Heart left ventricle (tissue), 16 donors: ENCODE data around the gene HBA2. TPM values are rescaled to one million over a fixed set of nuclear protein-coding genes. Genes with fewer than 3 reads are reported as not detected.
"Not testable (repeated sequence)": the region's sequence is repeated elsewhere in the genome, so short reads cannot be mapped to it uniquely, and the experiment has no call there.

Source experiments
- ATAC-seq, 4 donors: fragments of 200-7000 bp; cut with Tn5 transposase; one replicate each; pipeline ENCODE4 v1.9.1; 2020 to 2022; ENCODE audit warnings: moderate library complexity in 4 of 4, mild to moderate bottlenecking in 3 of 4, moderate number of reproducible peaks in 1 of 4
- DNase-seq, 5 donors: peaks; one replicate each; pipeline ENCODE4 v3.0.0-alpha.2; 2020
- H3K27ac ChIP-seq, 12 donors: fragments of 200-600 bp; sonication (generic) in 4 of 12; one replicate each; pipeline versions ENCODE4 v1.5.0 to v1.8.0; 2016 to 2022; ENCODE audit warnings: mild to moderate bottlenecking in 2 of 12
- H3K27me3 ChIP-seq, 9 donors: fragments of 200-600 bp; sonication (generic) in 2 of 9; one replicate each; pipeline versions ENCODE4 v1.5.1 to v1.8.0; 2016 to 2022; ENCODE audit warnings: mild to moderate bottlenecking in 3 of 9
- H3K36me3 ChIP-seq, 9 donors: fragments of 200-600 bp; sonication (generic) in 2 of 9; one replicate each; pipeline versions ENCODE4 v1.5.0 to v1.8.0; 2018 to 2022; ENCODE audit warnings: mild to moderate bottlenecking in 2 of 9
- H3K4me1 ChIP-seq, 12 donors: fragments of 200-600 bp; sonication (generic) in 4 of 12; one replicate each; pipeline versions ENCODE4 v1.5.0 to v1.8.0; 2016 to 2022; ENCODE audit warnings: mild to moderate bottlenecking in 3 of 12
- H3K4me3 ChIP-seq, 12 donors: fragments of 200-600 bp; sonication (generic) in 4 of 12; one replicate each; pipeline versions ENCODE4 v1.5.0 to v1.8.0; 2017 to 2022; ENCODE audit warnings: mild to moderate bottlenecking in 9 of 12, moderate library complexity in 4 of 12
- H3K9me3 ChIP-seq, 12 donors: fragments of 200-600 bp; sonication (generic) in 4 of 12; one replicate each; pipeline versions ENCODE4 v1.5.0 to v1.8.0; 2016 to 2022; ENCODE audit warnings: mild to moderate bottlenecking in 1 of 12
- POLR2A ChIP-seq, 2 donors: fragments of 450-650 bp; IDR thresholded peaks; one replicate each; pipeline ENCODE4 v1.6.1; 2017; ENCODE audit warnings: antibody characterized with exemption in 2 of 2, mild to moderate bottlenecking in 2 of 2, moderate library complexity in 2 of 2
- WGBS, 4 donors: extraction: QIAGEN DNeasy Blood & Tissue Kit in 2 of 4; methylation state at CpG; one replicate each; pipeline versions ENCODE4 v1.1.5 to v1.1.7; 2013 to 2018; 5-methylcytosine and 5-hydroxymethylcytosine counted together
- intact Hi-C, 10 donors: fragments of 100-400 bp; cut with DNase I; formaldehyde crosslinking; loops; one replicate each; pipeline versions ENCODE4 v1.11.1 to v1.14.2; 2022
- polyA plus RNA-seq, 2 donors: library from polyadenylated mRNA; stranded (reverse); fragments of 200-250 nt; gene quantifications; one replicate each; pipeline ENCODE4 v1.2.3, GENCODE V29; 2013
- total RNA-seq, 9 donors: library from RNA; depleted of rRNA in 2 of 9; stranded (reverse); fragments of >200 nt in 2 of 9; fragmentation: NEBNext Ultra II Directional in 3 of 9; extraction: Animal tissue kit (Norgen Biotek cat#: 25700) in 3 of 9; gene quantifications; one replicate each; pipeline versions ENCODE4 v1.1.0 to v1.2.4, GENCODE V29; 2016 to 2023
- TF ChIP-seq, protein P1 (sequence below), 12 donors: fragments of 200-600 bp; sonication (generic) in 4 of 12; IDR thresholded peaks; one replicate each; pipeline versions ENCODE4 v1.5.0 to v1.8.0; 2018 to 2022; ENCODE audit warnings: antibody characterized with exemption in 12 of 12, mild to moderate bottlenecking in 5 of 12
- donor health status: ischemic (EF 13 %, LVEDD 7.1; RV severe dilation, severe dysfunction).
- donor health status: healthy with polysubstance abuse.
- donor health status: DM: no; HTN: yes; CAD: no.
- donor health status: DM: no; HTN: no; CAD: no.
- donor health status: ischemic (EF 25% LVEDD 6.9; RV normal size, moderate dysfunction).
- donor health status: ischemic (EF 25% LVEDD 5.7; RV mildly dilated, moderate dysfunction).
- donor health status: healthy.
- donor health status: DM: yes; HTN: yes; CAD: no.
- donor health status: ischemic (EF 35%, LVEDD 5.7; RV mildly dilated, moderate dysfunction).
- donor health status: nonischemic (EF 11% LVEDD 7.7; RV severe dilation, severe dysfunction).
- donor health status: DM: yes; HTN: yes; CAD: no.
- donor health status: PGD.
- donor health status: ischemic (EF 29% LVEDD 5.4; RV normal size, mild dysfunction).
- donor health status: nonischemic (EF 23%, LVEDD 6.1; RV moderate dilation, normal function).

The HBA2 gene
- total and polyA plus RNA-seq, 11 donors, result 3.6 to 2,038 (median 102) TPM

- Histone ChIP-seq H3K36me3 (no peaks in the 10 kb centered on the region), H3K27ac (no peak overlapping the region), H3K4me3 (no peak overlapping the region), H3K4me1 (peaks cover 0 to 22% (median 14%) of the 10 kb centered on the region in 12 donors), H3K9me3 (no peaks in the 10 kb centered on the region), H3K27me3 (peaks cover 39 to 75% (median 61%) of the 10 kb centered on the region in 9 donors)
- TF ChIP-seq POLR2A (IDR thresholded peaks at IDR 0.05), result no peak
- TF ChIP-seq, protein P1, sequence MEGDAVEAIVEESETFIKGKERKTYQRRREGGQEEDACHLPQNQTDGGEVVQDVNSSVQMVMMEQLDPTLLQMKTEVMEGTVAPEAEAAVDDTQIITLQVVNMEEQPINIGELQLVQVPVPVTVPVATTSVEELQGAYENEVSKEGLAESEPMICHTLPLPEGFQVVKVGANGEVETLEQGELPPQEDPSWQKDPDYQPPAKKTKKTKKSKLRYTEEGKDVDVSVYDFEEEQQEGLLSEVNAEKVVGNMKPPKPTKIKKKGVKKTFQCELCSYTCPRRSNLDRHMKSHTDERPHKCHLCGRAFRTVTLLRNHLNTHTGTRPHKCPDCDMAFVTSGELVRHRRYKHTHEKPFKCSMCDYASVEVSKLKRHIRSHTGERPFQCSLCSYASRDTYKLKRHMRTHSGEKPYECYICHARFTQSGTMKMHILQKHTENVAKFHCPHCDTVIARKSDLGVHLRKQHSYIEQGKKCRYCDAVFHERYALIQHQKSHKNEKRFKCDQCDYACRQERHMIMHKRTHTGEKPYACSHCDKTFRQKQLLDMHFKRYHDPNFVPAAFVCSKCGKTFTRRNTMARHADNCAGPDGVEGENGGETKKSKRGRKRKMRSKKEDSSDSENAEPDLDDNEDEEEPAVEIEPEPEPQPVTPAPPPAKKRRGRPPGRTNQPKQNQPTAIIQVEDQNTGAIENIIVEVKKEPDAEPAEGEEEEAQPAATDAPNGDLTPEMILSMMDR (IDR thresholded peaks at IDR 0.05), result no peak
- DNase-seq (peak in 1 of 5 donors; percentile 12), ATAC-seq (no peak)
- WGBS, 4 donors, result 5 to 12% (median 7%) methylated on average over 10 to 11 of the region's 11 CpGs
- intact Hi-C loops, result no loop called here
Observed at GRCh38 chr16:167122-167690, 5.5 kb upstream of the HBA2 start.

DNA sequence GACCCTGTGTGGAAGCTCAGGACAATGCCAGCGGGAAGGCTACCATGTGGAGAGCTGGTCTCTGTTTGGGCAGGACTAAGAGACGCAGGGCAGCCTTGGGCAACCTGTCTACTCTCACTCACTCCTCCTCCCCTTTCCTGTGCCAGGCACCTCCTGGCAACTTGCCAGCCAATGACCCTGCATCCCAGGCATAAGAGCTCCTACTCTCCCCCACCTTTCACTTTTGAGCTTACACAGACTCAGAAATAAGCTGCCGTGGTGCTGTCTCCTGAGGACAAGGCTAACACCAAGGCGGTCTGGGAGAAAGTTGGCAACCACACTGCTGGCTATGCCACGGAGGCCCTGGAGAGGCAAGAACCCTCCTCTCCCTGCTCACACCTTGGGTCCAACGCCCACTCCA, 4.3 kb upstream of the HBA2 start:
- TF ChIP-seq, protein P1 (IDR thresholded peaks at IDR 0.05), result no peak
- no peak for TF ChIP-seq POLR2A (IDR thresholded peaks at IDR 0.05)
- 45 to 58% (median 52%) methylated on average over 5 to 6 of the region's 6 CpGs for WGBS, 4 donors
- Histone ChIP-seq H3K27me3 (peaks cover 39 to 71% (median 64%) of the 10 kb centered on the region in 9 donors), H3K9me3 (no peaks in the 10 kb centered on the region), H3K36me3 (no peaks in the 10 kb centered on the region), H3K4me1 (peaks cover 0 to 22% (median 14%) of the 10 kb centered on the region in 12 donors), H3K4me3 (no peak overlapping the region), H3K27ac (no peak overlapping the region)
- DNase-seq, result peak in 1 of 5 donors; percentile 42
- intact Hi-C loops, result no loop called here
- ATAC-seq, result no peak

- WGBS, 4 donors, result 24 to 32% (median 27%) methylated on average over 3 of the region's 3 CpGs
- ATAC-seq (no peak), DNase-seq (peak in 1 of 5 donors; percentile 33)
- Histone ChIP-seq H3K36me3 (no peaks in the 10 kb centered on the region), H3K27me3 (peaks cover 39 to 73% (median 64%) of the 10 kb centered on the region in 9 donors), H3K4me1 (peaks cover 0 to 22% (median 14%) of the 10 kb centered on the region in 12 donors), H3K4me3 (no peak overlapping the region), H3K9me3 (no peaks in the 10 kb centered on the region), H3K27ac (no peak overlapping the region)
- TF ChIP-seq, protein P1 (IDR thresholded peaks at IDR 0.05), result no peak
- TF ChIP-seq POLR2A (IDR thresholded peaks at IDR 0.05), result no peak
- intact Hi-C loops, result no loop called here
Observed at GRCh38 chr16:169014-169413, 3.7 kb upstream of the HBA2 start.

GRCh38 chr16:170088-170507, 2.6 kb upstream of the HBA2 start:
- Histone ChIP-seq H3K4me1 (peaks cover 0 to 20% (median 14%) of the 10 kb centered on the region in 12 donors), H3K27me3 (peaks cover 39 to 79% (median 69%) of the 10 kb centered on the region in 9 donors)
- H3K36me3 ChIP-seq, intact Hi-C loops, H3K4me3 ChIP-seq, H3K9me3 ChIP-seq, H3K27ac ChIP-seq: not testable (repeated sequence)
- ATAC-seq (peak in 3 of 4 donors; percentile 28 to 65 (median 53)), DNase-seq (peak in 3 of 5 donors; percentile 35 to 43 (median 41))
- 0 to 5% (median 1%) methylated on average over 3 to 5 of the region's 5 CpGs for whole genome bisulfite sequencing, 4 donors

DNA sequence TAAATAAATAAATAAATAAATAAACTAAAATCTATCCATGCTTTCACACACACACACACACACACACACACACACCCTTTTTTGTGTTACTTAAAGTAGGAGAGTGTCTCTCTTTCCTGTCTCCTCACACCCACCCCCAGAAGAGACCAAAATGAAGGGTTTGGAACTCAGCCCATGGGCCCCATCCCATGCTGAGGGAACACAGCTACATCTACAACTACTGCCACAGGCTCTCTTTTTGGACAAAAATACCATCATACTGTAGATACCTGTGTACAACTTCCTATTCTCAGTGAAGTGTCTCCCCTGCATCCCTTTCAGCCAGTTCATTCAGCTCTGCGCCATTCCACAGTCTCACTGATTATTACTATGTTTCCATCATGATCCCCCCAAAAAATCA, 1.9 kb upstream of the HBA2 start:
- Histone ChIP-seq H3K27me3 (peaks cover 36 to 77% (median 69%) of the 10 kb centered on the region in 9 donors), H3K4me1 (peaks cover 0 to 13% (median 8%) of the 10 kb centered on the region in 12 donors), H3K36me3 (no peaks in the 10 kb centered on the region), H3K9me3 (no peaks in the 10 kb centered on the region), H3K4me3 (no peak overlapping the region), H3K27ac (no peak overlapping the region)
- ATAC-seq (no peak), DNase-seq (no peak)
- WGBS, 4 donors, result 0 to 94% (median 47%) methylated on average over 1 of the region's 1 CpG
- intact Hi-C loops, result no loop called here
- TF ChIP-seq, protein P1 (IDR thresholded peaks at IDR 0.05), result no peak
- no peak for TF ChIP-seq POLR2A (IDR thresholded peaks at IDR 0.05)

DNA sequence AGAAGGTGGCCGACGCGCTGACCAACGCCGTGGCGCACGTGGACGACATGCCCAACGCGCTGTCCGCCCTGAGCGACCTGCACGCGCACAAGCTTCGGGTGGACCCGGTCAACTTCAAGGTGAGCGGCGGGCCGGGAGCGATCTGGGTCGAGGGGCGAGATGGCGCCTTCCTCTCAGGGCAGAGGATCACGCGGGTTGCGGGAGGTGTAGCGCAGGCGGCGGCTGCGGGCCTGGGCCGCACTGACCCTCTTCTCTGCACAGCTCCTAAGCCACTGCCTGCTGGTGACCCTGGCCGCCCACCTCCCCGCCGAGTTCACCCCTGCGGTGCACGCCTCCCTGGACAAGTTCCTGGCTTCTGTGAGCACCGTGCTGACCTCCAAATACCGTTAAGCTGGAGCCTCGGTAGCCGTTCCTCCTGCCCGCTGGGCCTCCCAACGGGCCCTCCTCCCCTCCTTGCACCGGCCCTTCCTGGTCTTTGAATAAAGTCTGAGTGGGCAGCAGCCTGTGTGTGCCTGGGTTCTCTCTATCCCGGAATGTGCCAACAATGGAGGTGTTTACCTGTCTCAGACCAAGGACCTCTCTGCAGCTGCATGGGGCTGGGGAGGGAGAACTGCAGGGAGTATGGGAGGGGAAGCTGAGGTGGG, 657 bp downstream of the HBA2 start:
- ATAC-seq, H3K4me1 ChIP-seq, H3K27ac ChIP-seq, intact Hi-C loops, H3K4me3 ChIP-seq, H3K9me3 ChIP-seq, H3K36me3 ChIP-seq: not testable (repeated sequence)
- 5 to 7% (median 7%) methylated on average over 7 to 30 of the region's 44 CpGs; no CpG with 5 or more reads in 1 of the 4 donors for WGBS, 4 donors
- peaks cover 28 to 66% (median 58%) of the 10 kb centered on the region in 9 donors for H3K27me3 ChIP-seq
- DNase-seq, result peak in 1 of 5 donors; percentile 33
